ENCODE results near the gene IQGAP2. TPM values are rescaled to one million over a fixed set of nuclear protein-coding genes. Genes with fewer than 3 reads are reported as not detected.

IQGAP2 gene
- total and polyA plus RNA-seq, 9 of the 15 experiments (the other 6 are each of a cell fraction or from before 2014, with no cell fraction given) = 8.7 to 23.2 (median 17.4) TPM

GRCh38 chr5:76745670-76746069 is 342.6 kb downstream of the IQGAP2 start:
- no peaks in the 10 kb centered on the region for H3K27me3 ChIP-seq (ENCODE audit: control insufficient read depth in 2 of 2, insufficient read depth in 2 of 2, low read length in 2 of 2)
- peaks cover under 1 to 2% of the 10 kb centered on the region in 2 experiments; a peak in 3 of 5 replicates for H3K4me1 ChIP-seq (replicated peaks in 1 of 2; ENCODE audit: control insufficient read depth in 2 of 2, insufficient read depth in 2 of 2, low read length in 2 of 2)
- H3K9me1 ChIP-seq (ENCODE audit: control insufficient read depth, insufficient read depth, low read length) = no peaks in the 10 kb centered on the region
- no peaks in the 10 kb centered on the region for H3K9me3 ChIP-seq (replicated peaks; ENCODE audit: control insufficient read depth, insufficient read depth, low read depth, low read length)
- H2AFZ ChIP-seq (ENCODE audit: low read depth, low read length) = no peak overlapping the region
- H3K79me2 ChIP-seq (ENCODE audit: control insufficient read depth, insufficient read depth, low read length) = no peaks in the 10 kb centered on the region
- 46% methylated on average over 3 of the region's 3 CpGs for WGBS (ENCODE audit: insufficient coverage, low coverage, missing lambda C conversion rate)
- POLR2A ChIA-PET = no interaction called here
- no peak overlapping the region for H3K4me3 ChIP-seq
- no peak for ATAC-seq
- H3K9ac ChIP-seq (ENCODE audit: insufficient read depth in 1 of 2, low read depth in 2 of 2, low read length in 2 of 2) = no peak overlapping the region
- no peak overlapping the region for H3K4me2 ChIP-seq (ENCODE audit: insufficient read depth, low read length)
- no peak for DNase-seq (ENCODE audit: extremely low read depth in 1 of 4, low spot score in 3 of 4)
- intact Hi-C loops (cut with micrococcal nuclease) = no loop called here
- H3K27ac ChIP-seq (ENCODE audit: extremely low read depth, low read depth, low read length) = no peak overlapping the region
- no peaks in the 10 kb centered on the region for H4K20me1 ChIP-seq (replicated peaks; ENCODE audit: control insufficient read depth, insufficient read depth, low read length)
- no TSS peak for BruUV-seq (replicated peaks)
- H3K36me3 ChIP-seq (ENCODE audit: control insufficient read depth, insufficient read depth, low read length) = no peaks in the 10 kb centered on the region
- CTCF ChIA-PET (ENCODE audit: low intra/inter-chr PET ratio) = no interaction called here
- in situ Hi-C loops (cut with MboI) = no loop called here
- FAIRE-seq = no peak
- TF ChIP-seq ZNF551 (CRISPR knock-in tag; IDR thresholded peaks at IDR 0.05) (no peak), TFAM (CRISPR knock-in tag; conservative IDR thresholded peaks at IDR 0.05) (no peak), HEY1 (CRISPR knock-in tag; IDR thresholded peaks at IDR 0.05; ENCODE audit: borderline replicate concordance) (no peak), GABPB1 (CRISPR knock-in tag; IDR thresholded peaks at IDR 0.05) (no peak), MTA3 (IDR thresholded peaks at IDR 0.05; ENCODE audit: borderline replicate concordance) (no peak), MGA (IDR thresholded peaks at IDR 0.05) (no peak), MAZ (CRISPR knock-in tag; conservative IDR thresholded peaks at IDR 0.05 in 1 of 2, IDR thresholded peaks at IDR 0.05 in 1 of 2) (no peak), POLR2H (tag; IDR thresholded peaks at IDR 0.05; ENCODE audit: low read depth) (no peak), SIN3B (IDR thresholded peaks at IDR 0.05; ENCODE audit: low read depth) (no peak), THAP12 (CRISPR knock-in tag; IDR thresholded peaks at IDR 0.05) (no peak)
